ENCODE measurements around the gene TPRN.

Gene TPRN

DNA sequence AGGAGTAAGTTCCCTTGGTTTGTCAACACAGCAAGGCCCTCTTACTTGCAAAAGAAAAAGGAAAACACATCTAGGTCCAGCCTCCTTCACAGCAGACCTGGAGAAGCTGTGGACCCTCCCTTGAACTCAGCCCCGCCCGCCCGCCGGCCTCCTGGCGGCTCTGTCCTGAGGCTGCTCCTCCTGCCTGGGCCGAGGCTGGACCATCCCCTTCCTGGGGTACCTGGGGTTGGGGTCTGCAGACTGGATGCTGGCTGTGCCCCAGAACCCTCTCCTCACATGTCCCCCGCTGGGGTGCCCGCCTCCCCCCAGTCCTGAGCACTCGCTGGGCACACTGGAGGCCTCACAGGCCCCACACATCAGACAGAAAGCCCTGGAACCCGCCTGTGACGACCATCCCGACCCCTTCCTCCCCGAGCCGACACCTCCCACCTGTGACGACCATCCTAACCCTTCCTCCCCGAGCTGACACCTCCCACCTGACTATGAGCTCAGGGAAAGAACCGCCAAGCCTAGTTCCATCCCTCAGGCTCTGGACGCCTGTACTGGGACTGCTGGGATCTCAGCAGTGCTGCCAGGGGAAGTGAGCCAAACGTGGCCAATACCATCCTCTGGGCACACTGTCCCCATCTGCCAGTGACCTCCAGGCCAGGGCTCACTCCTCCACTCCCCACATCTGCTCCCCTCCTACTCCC, 21.5 kb downstream of the TPRN start:
- no peak overlapping the region for H3K27ac ChIP-seq (ENCODE audit: insufficient read depth, low read depth, low read length, poor library complexity, severe bottlenecking)
- H3K4me1 ChIP-seq (ENCODE audit: control insufficient read depth, insufficient read depth, low read length), result no peaks in the 10 kb centered on the region
- H3K9me3 ChIP-seq (ENCODE audit: control insufficient read depth, low read length), result no peaks in the 10 kb centered on the region
- peaks cover 25% of the 10 kb centered on the region for H3K27me3 ChIP-seq (ENCODE audit: control insufficient read depth, insufficient read depth, low read length, poor library complexity, severe bottlenecking)
- H3K36me3 ChIP-seq (ENCODE audit: control insufficient read depth, insufficient read depth, low read length), result peaks cover 8% of the 10 kb centered on the region
- WGBS, 2 experiments, result 93 to 94% methylated on average over 19 of the region's 19 CpGs
- H3K4me3 ChIP-seq (ENCODE audit: insufficient read depth, low read depth, low read length), result no peak overlapping the region

- Histone ChIP-seq H3K27me3 (ENCODE audit: control insufficient read depth, insufficient read depth, low read length, poor library complexity, severe bottlenecking) (peaks cover 32% of the 10 kb centered on the region), H3K4me1 (ENCODE audit: control insufficient read depth, insufficient read depth, low read length) (no peaks in the 10 kb centered on the region), H3K27ac (ENCODE audit: insufficient read depth, low read depth, low read length, poor library complexity, severe bottlenecking) (no peak overlapping the region), H3K9me3 (ENCODE audit: control insufficient read depth, low read length) (no peaks in the 10 kb centered on the region), H3K36me3 (ENCODE audit: control insufficient read depth, insufficient read depth, low read length) (peaks cover 8% of the 10 kb centered on the region), H3K4me3 (ENCODE audit: insufficient read depth, low read depth, low read length) (no peak overlapping the region)
- 93 to 94% methylated on average over 23 of the region's 23 CpGs for WGBS, 2 experiments
These were observed 22.2 kb downstream of the TPRN start for GRCh38 chr9:137178201-137178938.

GRCh38 chr9:137176302-137177182, 24.0 kb downstream of the TPRN start:
- Histone ChIP-seq H3K4me3 (ENCODE audit: insufficient read depth, low read depth, low read length) (no peak overlapping the region), H3K36me3 (ENCODE audit: control insufficient read depth, insufficient read depth, low read length) (peaks cover 8% of the 10 kb centered on the region), H3K9me3 (ENCODE audit: control insufficient read depth, low read length) (no peaks in the 10 kb centered on the region), H3K27ac (ENCODE audit: insufficient read depth, low read depth, low read length, poor library complexity, severe bottlenecking) (no peak overlapping the region), H3K4me1 (ENCODE audit: control insufficient read depth, insufficient read depth, low read length) (no peaks in the 10 kb centered on the region), H3K27me3 (ENCODE audit: control insufficient read depth, insufficient read depth, low read length, poor library complexity, severe bottlenecking) (peaks cover 50% of the 10 kb centered on the region)
- 65 to 67% methylated on average over 17 of the region's 17 CpGs for WGBS, 2 experiments

- Histone ChIP-seq H3K9me3 (ENCODE audit: control insufficient read depth, low read length) (no peaks in the 10 kb centered on the region), H3K36me3 (ENCODE audit: control insufficient read depth, insufficient read depth, low read length) (peaks cover 2% of the 10 kb centered on the region), H3K27ac (ENCODE audit: insufficient read depth, low read depth, low read length, poor library complexity, severe bottlenecking) (no peak overlapping the region), H3K4me1 (ENCODE audit: control insufficient read depth, insufficient read depth, low read length) (no peaks in the 10 kb centered on the region), H3K4me3 (ENCODE audit: insufficient read depth, low read depth, low read length) (no peak overlapping the region), H3K27me3 (ENCODE audit: control insufficient read depth, insufficient read depth, low read length, poor library complexity, severe bottlenecking) (peaks cover 61% of the 10 kb centered on the region)
- WGBS, 2 experiments, result 50 to 52% methylated on average over 33 of the region's 33 CpGs
These were observed 25.1 kb downstream of the TPRN start for GRCh38 chr9:137175345-137175961.

DNA sequence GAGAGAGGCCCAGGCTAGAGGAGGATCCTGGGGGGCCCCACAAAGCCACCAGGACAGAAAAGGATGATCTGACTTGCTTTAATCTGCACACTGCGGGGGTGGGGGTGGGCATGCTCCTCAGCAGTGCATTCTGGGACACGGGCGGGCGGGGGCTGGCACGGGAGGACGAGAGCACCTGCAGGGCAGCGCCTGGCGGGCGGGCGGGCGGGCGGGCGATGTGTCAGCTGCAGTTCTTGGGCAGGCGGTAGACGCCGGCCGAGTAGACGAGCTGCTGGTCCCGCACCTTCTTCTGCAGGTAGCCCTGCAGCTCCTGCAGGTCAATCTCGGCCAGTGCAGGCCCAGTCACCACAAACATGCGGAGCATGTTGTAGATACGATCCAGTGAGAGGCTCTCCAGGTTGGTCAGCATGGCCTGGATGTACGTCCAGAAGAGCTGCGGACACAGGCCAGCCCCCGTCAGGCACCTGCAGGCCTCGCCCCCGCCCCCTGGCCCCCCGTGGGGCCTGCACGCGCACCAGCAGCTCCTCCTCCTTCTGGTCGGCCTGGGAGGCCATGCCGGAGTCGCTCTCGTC, 25.7 kb downstream of the TPRN start:
- H3K36me3 ChIP-seq (ENCODE audit: control insufficient read depth, insufficient read depth, low read length), result no peaks in the 10 kb centered on the region
- no peaks in the 10 kb centered on the region for H3K9me3 ChIP-seq (ENCODE audit: control insufficient read depth, low read length)
- H3K4me1 ChIP-seq (ENCODE audit: control insufficient read depth, insufficient read depth, low read length), result peaks cover 3% of the 10 kb centered on the region
- WGBS, 2 experiments, result 30 to 38% methylated on average over 34 of the region's 34 CpGs
- H3K4me3 ChIP-seq (ENCODE audit: insufficient read depth, low read depth, low read length), result no peak overlapping the region
- H3K27me3 ChIP-seq (ENCODE audit: control insufficient read depth, insufficient read depth, low read length, poor library complexity, severe bottlenecking), result peaks cover 67% of the 10 kb centered on the region
- no peak overlapping the region for H3K27ac ChIP-seq (ENCODE audit: insufficient read depth, low read depth, low read length, poor library complexity, severe bottlenecking)

- no peak overlapping the region for H3K27ac ChIP-seq (ENCODE audit: insufficient read depth, low read depth, low read length, poor library complexity, severe bottlenecking)
- peaks cover 75% of the 10 kb centered on the region for H3K27me3 ChIP-seq (ENCODE audit: control insufficient read depth, insufficient read depth, low read length, poor library complexity, severe bottlenecking)
- no peak overlapping the region for H3K4me3 ChIP-seq (ENCODE audit: insufficient read depth, low read depth, low read length)
- H3K4me1 ChIP-seq (ENCODE audit: control insufficient read depth, insufficient read depth, low read length), result peaks cover 9% of the 10 kb centered on the region
- WGBS, 2 experiments, result 89 to 90% methylated on average over 45 of the region's 45 CpGs
- H3K9me3 ChIP-seq (ENCODE audit: control insufficient read depth, low read length), result no peaks in the 10 kb centered on the region
- H3K36me3 ChIP-seq (ENCODE audit: control insufficient read depth, insufficient read depth, low read length), result no peaks in the 10 kb centered on the region
These were observed 26.5 kb downstream of the TPRN start for GRCh38 chr9:137173796-137174664.

DNA sequence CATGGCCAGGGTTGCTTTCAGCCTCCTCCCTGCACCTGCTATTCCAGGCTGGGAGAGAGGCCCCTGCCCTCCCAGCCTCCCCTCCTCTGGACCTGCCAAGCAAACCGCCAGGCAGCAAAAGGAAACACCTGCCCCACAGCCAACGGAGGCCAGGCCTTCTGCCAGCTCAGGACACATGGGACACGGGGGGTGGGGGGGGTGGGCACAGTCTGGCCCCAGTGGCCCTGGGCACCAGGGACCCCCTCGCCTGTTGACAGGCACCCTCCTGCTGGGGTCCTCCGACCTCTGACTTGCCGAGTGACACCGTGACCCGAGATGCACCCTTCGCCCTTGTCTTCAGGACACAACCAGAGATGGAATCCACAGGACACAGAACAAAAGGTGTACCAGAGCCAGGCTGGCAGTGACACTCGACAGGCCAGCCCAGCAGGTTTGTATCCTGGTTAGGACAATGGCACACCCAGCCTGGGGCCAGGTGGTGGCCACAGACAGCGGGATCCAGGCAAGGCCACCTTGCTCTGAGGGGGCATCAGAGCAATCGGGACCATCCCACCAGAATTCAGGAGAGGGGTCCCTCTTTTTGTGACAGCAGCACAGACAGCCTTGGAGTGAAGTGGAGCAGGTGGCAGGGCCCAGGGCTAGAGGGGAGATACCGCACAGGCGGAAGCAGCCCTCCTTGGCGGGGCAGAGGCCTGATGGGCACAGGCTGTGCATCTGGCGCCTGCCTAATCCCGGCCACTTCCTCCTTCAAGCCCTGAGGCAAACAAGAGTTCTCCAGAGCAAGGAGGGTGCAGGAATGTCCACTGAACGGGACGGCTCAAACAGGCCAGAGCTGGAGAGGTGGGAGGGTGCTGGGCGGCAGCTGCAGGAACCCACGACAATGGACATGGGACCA, 27.4 kb downstream of the TPRN start:
- Histone ChIP-seq H3K9me3 (ENCODE audit: control insufficient read depth, low read length) (no peaks in the 10 kb centered on the region), H3K4me1 (ENCODE audit: control insufficient read depth, insufficient read depth, low read length) (peaks cover 11% of the 10 kb centered on the region), H3K27ac (ENCODE audit: insufficient read depth, low read depth, low read length, poor library complexity, severe bottlenecking) (no peak overlapping the region), H3K27me3 (ENCODE audit: control insufficient read depth, insufficient read depth, low read length, poor library complexity, severe bottlenecking) (peaks cover 84% of the 10 kb centered on the region), H3K36me3 (ENCODE audit: control insufficient read depth, insufficient read depth, low read length) (no peaks in the 10 kb centered on the region), H3K4me3 (ENCODE audit: insufficient read depth, low read depth, low read length) (no peak overlapping the region)
- 84 to 85% methylated on average over 21 of the region's 21 CpGs for WGBS, 2 experiments

DNA sequence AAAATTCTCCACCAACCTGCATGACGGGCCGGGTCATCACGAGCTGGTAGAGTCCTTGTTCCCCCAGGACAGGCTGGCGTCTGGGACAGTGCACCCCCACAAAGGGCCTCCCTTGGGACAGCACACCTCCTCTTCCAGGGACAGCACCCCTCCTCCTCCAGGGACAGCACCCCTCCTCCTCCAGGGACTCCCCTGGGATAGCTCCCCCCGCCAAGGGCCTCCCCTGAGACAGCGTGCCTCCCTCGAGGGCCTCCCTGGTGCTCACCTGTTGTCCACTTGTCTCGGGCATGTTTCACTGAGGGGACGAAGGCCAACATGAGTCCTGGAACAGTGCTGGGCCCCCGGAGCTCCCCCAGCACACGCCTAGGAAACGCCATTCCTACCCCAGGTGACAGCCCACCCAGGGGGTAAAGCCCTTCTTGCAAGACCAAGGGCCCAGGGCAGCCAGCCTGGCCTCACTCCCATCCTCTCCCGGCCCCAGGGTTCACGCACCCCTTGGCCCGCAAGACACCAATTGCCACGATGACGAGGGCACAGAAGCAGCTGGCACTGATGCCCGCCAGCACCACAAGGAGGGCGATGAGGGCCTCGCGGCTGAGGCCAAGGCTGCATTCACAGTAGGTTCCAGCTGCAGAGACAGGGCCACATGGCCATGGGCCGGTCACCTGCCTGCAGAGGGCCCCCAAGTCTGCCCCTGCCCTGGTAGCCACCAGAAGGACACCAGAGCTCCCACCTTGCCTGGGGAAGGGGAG, 29.2 kb downstream of the TPRN start:
- Histone ChIP-seq H3K4me1 (ENCODE audit: control insufficient read depth, insufficient read depth, low read length) (peaks cover 19% of the 10 kb centered on the region), H3K27me3 (ENCODE audit: control insufficient read depth, insufficient read depth, low read length, poor library complexity, severe bottlenecking) (peaks cover 99% of the 10 kb centered on the region), H3K36me3 (ENCODE audit: control insufficient read depth, insufficient read depth, low read length) (no peaks in the 10 kb centered on the region), H3K9me3 (ENCODE audit: control insufficient read depth, low read length) (no peaks in the 10 kb centered on the region), H3K4me3 (ENCODE audit: insufficient read depth, low read depth, low read length) (no peak overlapping the region), H3K27ac (ENCODE audit: insufficient read depth, low read depth, low read length, poor library complexity, severe bottlenecking) (no peak overlapping the region)
- 89 to 91% methylated on average over 22 of the region's 22 CpGs for WGBS, 2 experiments
